H7 (cell line): ENCODE results near the gene PIH1D1. TPM values are rescaled to one million over a fixed set of nuclear protein-coding genes. Genes with fewer than 3 reads are reported as not detected.
A peak's percentile ranks its signal among the peaks of the same experiment; 100 is the strongest.

Source experiments
- DNase-seq: peaks from one replicate; pipeline ENCODE4 v3.0.0; 2012
- H3K27me3 ChIP-seq: 2 replicates; pipeline ENCODE4 v1.6.0; 2011; ENCODE audit warnings: mild to moderate bottlenecking, low read length; ENCODE audit not compliant: control insufficient read depth, insufficient read depth
- H3K36me3 ChIP-seq: replicated peaks from 2 replicates; pipeline ENCODE4 v1.5.1; 2011; ENCODE audit warnings: low read length; ENCODE audit not compliant: control insufficient read depth, insufficient read depth
- H3K4me3 ChIP-seq: 2 replicates; pipeline ENCODE4 v1.5.1; 2011; ENCODE audit warnings: low read depth, mild to moderate bottlenecking, control low read depth, low read length, moderate library complexity; ENCODE audit not compliant: insufficient read depth
- total RNA-seq: library from RNA; depleted of rRNA; stranded (reverse); fragments of >200 nt; shearing (Covaris generic); gene quantifications from 2 replicates; pipeline ENCODE4 v1.2.3, GENCODE V29; 2014

PIH1D1 gene
- total RNA-seq, 1 experiment from 2014 or later: 194 TPM

GRCh38 chr19:49439836-49440235, 11.8 kb downstream of the PIH1D1 start:
- H3K36me3 ChIP-seq: no peaks in the 10 kb centered on the region
- H3K27me3 ChIP-seq: peaks cover 69% of the 10 kb centered on the region

GRCh38 chr19:49438261-49438660, 13.4 kb downstream of the PIH1D1 start:
- Histone ChIP-seq H3K36me3 (no peaks in the 10 kb centered on the region), H3K27me3 (peaks cover 85% of the 10 kb centered on the region), H3K4me3 (no peak overlapping the region)
- DNase-seq: no peak

More at GRCh38 chr19:49439836-49440235, 11.8 kb downstream of the PIH1D1 start:
- H3K4me3 ChIP-seq: no peak overlapping the region
- no peak for DNase-seq

- peaks cover 95% of the 10 kb centered on the region for H3K27me3 ChIP-seq
- H3K4me3 ChIP-seq: no peak overlapping the region
- no peaks in the 10 kb centered on the region for H3K36me3 ChIP-seq
- DNase-seq: no peak
Observed at GRCh38 chr19:49437231-49437630, 14.4 kb downstream of the PIH1D1 start.

- peaks cover 95% of the 10 kb centered on the region for H3K27me3 ChIP-seq
Observed at GRCh38 chr19:49436381-49437017, 15.1 kb downstream of the PIH1D1 start.

GRCh38 chr19:49435670-49436069, 15.9 kb downstream of the PIH1D1 start:
- no peaks in the 10 kb centered on the region for H3K36me3 ChIP-seq
- H3K27me3 ChIP-seq: peaks cover 97% of the 10 kb centered on the region
- H3K4me3 ChIP-seq: no peak overlapping the region
- no peak for DNase-seq

More at GRCh38 chr19:49436381-49437017, 15.1 kb downstream of the PIH1D1 start:
- peak overlapping the region; percentile 39 for H3K4me3 ChIP-seq
- no peaks in the 10 kb centered on the region for H3K36me3 ChIP-seq
- peak; percentile 96 for DNase-seq

- DNase-seq: peak; percentile 76
- peaks cover 96% of the 10 kb centered on the region for H3K27me3 ChIP-seq
- H3K36me3 ChIP-seq: no peaks in the 10 kb centered on the region
- H3K4me3 ChIP-seq: no peak overlapping the region
Observed at GRCh38 chr19:49434907-49435583, 16.6 kb downstream of the PIH1D1 start.

- no peak for DNase-seq
- H3K36me3 ChIP-seq: no peaks in the 10 kb centered on the region
- H3K27me3 ChIP-seq: peaks cover 95% of the 10 kb centered on the region
- peak overlapping the region; percentile 48; the same call in 1 of the 2 replicates for H3K4me3 ChIP-seq
Observed at GRCh38 chr19:49433240-49433901, 18.2 kb downstream of the PIH1D1 start.

GRCh38 chr19:49432141-49433073, 19.2 kb downstream of the PIH1D1 start:
- Histone ChIP-seq H3K27me3 (peaks cover 95% of the 10 kb centered on the region), H3K36me3 (no peaks in the 10 kb centered on the region), H3K4me3 (peak overlapping the region; percentile 48)
- peak; percentile 94 for DNase-seq

GRCh38 chr19:49431330-49431749, 20.3 kb downstream of the PIH1D1 start:
- Histone ChIP-seq H3K27me3 (peaks cover 95% of the 10 kb centered on the region), H3K36me3 (no peaks in the 10 kb centered on the region), H3K4me3 (no peak overlapping the region)
- peak; percentile 81 for DNase-seq

- DNase-seq: no peak
- no peaks in the 10 kb centered on the region for H3K36me3 ChIP-seq
- H3K4me3 ChIP-seq: no peak overlapping the region
- peaks cover 96% of the 10 kb centered on the region for H3K27me3 ChIP-seq
Observed at GRCh38 chr19:49430678-49431329, 20.8 kb downstream of the PIH1D1 start.

- Histone ChIP-seq H3K4me3 (no peak overlapping the region), H3K36me3 (no peaks in the 10 kb centered on the region), H3K27me3 (peaks cover 97% of the 10 kb centered on the region)
- no peak for DNase-seq
Observed at GRCh38 chr19:49430172-49430677, 21.4 kb downstream of the PIH1D1 start.

- H3K36me3 ChIP-seq: no peaks in the 10 kb centered on the region
- H3K4me3 ChIP-seq: peak overlapping the region; percentile 49
- DNase-seq: peak; percentile 73
- peaks cover 97% of the 10 kb centered on the region for H3K27me3 ChIP-seq
Observed at GRCh38 chr19:49428547-49429451, 22.8 kb downstream of the PIH1D1 start.
